ACC112 (cell line): ENCODE measurements around the gene RIC1.
"Not testable (repeated sequence)": the region's sequence is repeated elsewhere in the genome, so short reads cannot be mapped to it uniquely, and the experiment has no call there.

Experiments
- H2AFZ ChIP-seq: fragments of 200-600 bp; sonication (generic); one replicate; pipeline ENCODE4 v1.6.0; 2017; ENCODE audit warnings: antibody characterized with exemption, low read length; ENCODE audit not compliant: unreplicated experiment
- H3K27ac ChIP-seq: fragments of 200-600 bp; sonication (generic); 2 replicates; pipeline ENCODE4 v1.5.1; 2014; ENCODE audit warnings: low read depth, mild to moderate bottlenecking, antibody characterized with exemption, low read length, moderate library complexity
- H3K27me3 ChIP-seq: fragments of 200-600 bp; sonication (generic); 2 replicates; pipeline ENCODE4 v1.6.1; 2014; ENCODE audit warnings: mild to moderate bottlenecking, antibody characterized with exemption, low read length, moderate library complexity, mixed read lengths; ENCODE audit not compliant: insufficient read depth
- H3K36me3 ChIP-seq: fragments of 200-600 bp; sonication (generic); 2 replicates; pipeline ENCODE4 v1.6.1; 2016; ENCODE audit warnings: mild to moderate bottlenecking, antibody characterized with exemption, low read length, moderate library complexity, mixed read lengths; ENCODE audit not compliant: insufficient read depth
- H3K4me1 ChIP-seq: fragments of 200-600 bp; sonication (generic); one replicate; pipeline ENCODE4 v1.6.1; 2016; ENCODE audit warnings: low read length, mixed read lengths; ENCODE audit not compliant: insufficient read depth, unreplicated experiment, control insufficient read depth
- H3K4me3 ChIP-seq: fragments of 200-600 bp; sonication (generic); 2 replicates; pipeline ENCODE4 v1.5.1; 2014; ENCODE audit warnings: mild to moderate bottlenecking, low read depth, low read length
- H3K79me2 ChIP-seq: fragments of 200-600 bp; sonication (generic); one replicate; pipeline ENCODE4 v1.6.0; 2016; ENCODE audit warnings: low read length; ENCODE audit not compliant: control insufficient read depth, unreplicated experiment, insufficient read depth

The RIC1 gene

DNA sequence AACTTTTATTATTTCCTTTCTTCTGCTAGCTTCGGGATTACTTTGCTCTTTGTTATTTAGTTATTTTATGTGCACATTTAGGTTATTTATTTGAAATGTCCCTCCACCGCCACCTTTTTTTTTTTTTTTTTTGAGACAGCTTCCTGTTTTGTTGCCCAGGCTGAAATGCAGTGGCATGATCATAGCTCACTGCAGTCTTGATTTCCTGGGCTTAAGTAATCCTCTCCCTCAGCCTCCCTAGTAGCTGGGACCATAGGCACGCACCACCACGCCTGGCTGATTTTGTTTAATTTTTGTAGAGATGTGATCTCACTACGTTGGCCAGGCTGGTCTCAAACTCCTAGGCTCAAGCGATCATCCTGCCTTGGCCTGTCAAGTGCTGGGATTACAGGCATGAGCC is 38.5 kb downstream of the RIC1 start:
- no peak overlapping the region for H3K27ac ChIP-seq
- H3K79me2 ChIP-seq: peaks cover 49% of the 10 kb centered on the region
- no peak overlapping the region for H2AFZ ChIP-seq
- H3K27me3 ChIP-seq: no peaks in the 10 kb centered on the region
- no peaks in the 10 kb centered on the region for H3K4me1 ChIP-seq
- no peak overlapping the region for H3K4me3 ChIP-seq
- H3K36me3 ChIP-seq: no peaks in the 10 kb centered on the region

GRCh38 chr9:5670079-5670478 is 41.2 kb downstream of the RIC1 start:
- Histone ChIP-seq H3K4me3 (no peak overlapping the region), H3K27ac (no peak overlapping the region), H2AFZ (no peak overlapping the region), H3K36me3 (no peaks in the 10 kb centered on the region), H3K79me2 (peaks cover 33% of the 10 kb centered on the region), H3K27me3 (no peaks in the 10 kb centered on the region), H3K4me1 (no peaks in the 10 kb centered on the region)

DNA sequence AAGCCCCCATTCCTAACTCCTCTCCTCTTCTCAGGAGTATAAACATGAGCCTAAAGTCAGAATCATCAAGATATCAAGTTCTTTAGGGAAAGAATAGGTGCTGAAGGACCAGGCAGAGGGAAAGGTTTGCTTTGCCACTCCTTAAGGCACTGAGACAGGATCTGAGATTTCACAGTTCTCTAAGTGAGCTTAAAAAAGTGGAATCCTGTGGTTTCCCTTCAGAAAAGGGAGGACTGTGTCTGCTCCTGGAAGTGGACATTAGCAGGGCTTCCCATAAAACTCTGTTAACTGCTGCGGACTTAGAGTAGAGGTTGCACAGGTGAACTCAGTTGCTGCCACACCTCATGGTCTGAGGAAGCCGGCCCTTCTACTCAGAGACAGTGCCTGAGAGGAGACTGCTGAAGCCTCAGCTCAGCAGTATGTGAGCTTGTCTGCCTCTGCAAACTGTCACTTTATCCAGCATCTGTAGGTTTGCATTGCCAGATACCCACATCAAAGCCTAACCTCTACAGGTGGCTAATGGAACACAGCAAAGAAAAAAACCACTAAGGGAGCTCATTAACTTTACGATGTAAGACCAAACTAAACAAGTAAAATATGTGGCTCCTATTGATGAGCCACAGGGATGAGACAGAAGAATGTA is 42.9 kb downstream of the RIC1 start:
- no peaks in the 10 kb centered on the region for H3K4me1 ChIP-seq
- H3K27me3 ChIP-seq: no peaks in the 10 kb centered on the region
- no peak overlapping the region for H3K4me3 ChIP-seq
- H3K36me3 ChIP-seq: no peaks in the 10 kb centered on the region
- H3K27ac ChIP-seq: no peak overlapping the region
- no peak overlapping the region for H2AFZ ChIP-seq
- peaks cover 26% of the 10 kb centered on the region for H3K79me2 ChIP-seq

GRCh38 chr9:5675046-5675445 is 46.1 kb downstream of the RIC1 start:
- not testable (repeated sequence) for H3K27ac ChIP-seq, H3K4me1 ChIP-seq

GRCh38 chr9:5683591-5683990 is 54.7 kb downstream of the RIC1 start:
- H3K79me2 ChIP-seq, H3K4me3 ChIP-seq, H3K27ac ChIP-seq, H3K27me3 ChIP-seq, H3K4me1 ChIP-seq, H2AFZ ChIP-seq, H3K36me3 ChIP-seq: not testable (repeated sequence)

More at GRCh38 chr9:5675046-5675445, 46.1 kb downstream of the RIC1 start:
- H3K36me3 ChIP-seq, H3K4me3 ChIP-seq, H3K27me3 ChIP-seq, H2AFZ ChIP-seq, H3K79me2 ChIP-seq: not testable (repeated sequence)

DNA sequence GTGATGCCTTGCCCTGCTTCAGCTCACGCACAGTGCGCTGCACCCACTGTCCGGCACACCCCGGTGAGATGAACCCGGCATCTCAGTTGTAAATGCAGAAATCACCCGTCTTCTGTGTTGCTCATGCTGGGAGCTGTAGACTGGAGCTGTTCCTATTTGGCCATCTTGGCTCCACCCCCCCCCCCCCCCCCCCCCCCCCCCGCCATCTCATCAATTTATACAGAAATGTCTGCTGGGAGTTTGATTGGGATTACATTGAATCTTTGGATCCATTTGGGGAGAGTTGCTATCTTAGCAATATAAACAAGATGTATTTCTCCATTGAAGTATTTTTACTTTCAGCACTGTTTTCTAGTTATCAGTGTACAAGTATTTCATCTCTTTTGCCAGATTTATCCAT is 55.2 kb downstream of the RIC1 start:
- H3K4me1 ChIP-seq: peaks cover 11% of the 10 kb centered on the region
- no peaks in the 10 kb centered on the region for H3K36me3 ChIP-seq
- H2AFZ ChIP-seq: no peak overlapping the region
- H3K4me3 ChIP-seq: no peak overlapping the region
- peaks cover 10% of the 10 kb centered on the region for H3K79me2 ChIP-seq
- H3K27ac ChIP-seq: no peak overlapping the region
- no peaks in the 10 kb centered on the region for H3K27me3 ChIP-seq

DNA sequence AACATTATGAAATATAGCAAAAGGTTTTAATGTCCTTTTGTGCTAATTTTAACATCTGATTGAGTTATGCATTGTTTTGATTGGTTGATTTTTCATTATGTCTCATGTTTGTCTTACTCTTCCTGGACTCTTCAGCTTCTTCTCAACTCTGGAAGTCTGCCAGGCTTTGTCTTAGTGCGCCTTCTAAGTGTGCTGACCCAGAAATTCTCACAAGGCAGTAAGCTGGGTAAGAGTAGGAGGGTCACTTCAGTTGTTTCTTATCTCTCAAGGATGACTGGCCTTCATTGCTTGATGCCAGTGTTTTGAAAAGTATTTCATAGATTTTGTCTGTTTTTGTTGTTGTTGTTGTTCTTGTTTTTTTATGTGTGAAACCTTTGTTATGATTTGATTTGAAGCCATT is 59.2 kb downstream of the RIC1 start:
- Histone ChIP-seq H3K27me3 (no peaks in the 10 kb centered on the region), H3K27ac (no peak overlapping the region), H3K79me2 (peaks cover 10% of the 10 kb centered on the region), H2AFZ (no peak overlapping the region), H3K4me1 (peaks cover 11% of the 10 kb centered on the region), H3K4me3 (no peak overlapping the region), H3K36me3 (no peaks in the 10 kb centered on the region)

DNA sequence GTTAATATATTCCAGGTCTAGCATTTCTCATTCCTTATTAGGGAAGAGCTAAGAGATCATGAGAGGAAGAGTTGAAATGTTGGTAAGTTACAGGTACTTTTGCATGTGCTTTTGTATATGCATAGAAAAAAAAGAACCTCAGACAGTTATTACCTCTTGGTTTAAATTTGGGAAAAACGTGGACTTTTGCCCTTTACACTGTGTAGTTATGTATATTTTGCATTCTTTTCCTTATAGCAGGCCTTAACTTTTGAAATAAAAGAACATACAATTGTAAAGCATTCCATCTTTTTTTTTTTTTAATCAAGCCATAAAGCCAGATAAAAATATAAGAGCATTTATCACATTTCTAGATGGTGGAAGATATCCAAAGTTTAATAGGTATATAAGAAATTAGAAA is 61.4 kb downstream of the RIC1 start:
- Histone ChIP-seq H3K27me3 (no peaks in the 10 kb centered on the region), H2AFZ (no peak overlapping the region), H3K27ac (no peak overlapping the region), H3K79me2 (peaks cover 10% of the 10 kb centered on the region), H3K4me1 (peaks cover 11% of the 10 kb centered on the region), H3K36me3 (no peaks in the 10 kb centered on the region; the same call in 1 of the 2 replicates), H3K4me3 (no peak overlapping the region)

GRCh38 chr9:5695860-5696259 is 67.0 kb downstream of the RIC1 start:
- peaks cover 5% of the 10 kb centered on the region for H3K79me2 ChIP-seq
- H3K4me1 ChIP-seq: peaks cover 13% of the 10 kb centered on the region
- no peaks in the 10 kb centered on the region; the same call in 1 of the 2 replicates for H3K36me3 ChIP-seq

DNA sequence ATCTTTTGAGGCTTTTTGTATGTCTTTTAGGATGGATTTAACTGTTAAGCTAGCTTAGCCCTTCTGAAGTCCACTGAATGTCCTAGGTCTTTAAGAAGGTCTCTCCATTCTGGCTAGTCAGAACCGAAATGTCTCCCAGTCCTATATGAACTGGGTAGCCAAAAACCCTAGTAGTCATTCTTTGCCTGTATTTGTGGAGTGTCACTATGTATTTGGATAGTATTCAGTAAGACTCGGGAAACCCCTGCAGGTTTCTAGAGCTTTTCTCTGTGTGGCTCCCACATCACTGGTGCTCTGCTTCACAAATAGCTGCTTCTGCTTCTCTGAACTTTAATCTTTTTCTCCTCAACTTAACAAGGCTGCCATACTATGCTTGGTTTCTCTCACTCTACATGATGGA is 68.0 kb downstream of the RIC1 start:
- Histone ChIP-seq H3K4me1 (peaks cover 13% of the 10 kb centered on the region), H3K4me3 (no peak overlapping the region), H2AFZ (no peak overlapping the region), H3K27ac (no peak overlapping the region), H3K36me3 (no peaks in the 10 kb centered on the region; the same call in 1 of the 2 replicates), H3K79me2 (peaks cover 5% of the 10 kb centered on the region), H3K27me3 (no peaks in the 10 kb centered on the region)

More at GRCh38 chr9:5695860-5696259, 67.0 kb downstream of the RIC1 start:
- no peak overlapping the region for H2AFZ ChIP-seq
- H3K27ac ChIP-seq: no peak overlapping the region
- H3K27me3 ChIP-seq: no peaks in the 10 kb centered on the region
- no peak overlapping the region for H3K4me3 ChIP-seq

GRCh38 chr9:5698004-5698403 is 69.1 kb downstream of the RIC1 start:
- H3K27me3 ChIP-seq: no peaks in the 10 kb centered on the region
- H3K4me1 ChIP-seq: peaks cover 13% of the 10 kb centered on the region
- peaks cover 5% of the 10 kb centered on the region for H3K79me2 ChIP-seq
- H2AFZ ChIP-seq: no peak overlapping the region
- no peaks in the 10 kb centered on the region; the same call in 1 of the 2 replicates for H3K36me3 ChIP-seq
- H3K4me3 ChIP-seq: no peak overlapping the region
- H3K27ac ChIP-seq: no peak overlapping the region
